Peyer's patch (tissue), 4 donors: ENCODE data around the gene C2. TPM values are rescaled to one million over a fixed set of nuclear protein-coding genes. Genes with fewer than 3 reads are reported as not detected.

Source experiments
- DNase-seq, 3 donors: peaks; one replicate each; pipeline ENCODE4 v3.0.0-alpha.2; 2017 to 2019
- H3K27ac ChIP-seq, 4 donors: fragments of 200-600 bp; sonication (generic); one replicate each; pipeline ENCODE4 v1.5.1; 2016 to 2019
- H3K27me3 ChIP-seq, 2 donors: fragments of 200-600 bp; sonication (generic); one replicate each; pipeline ENCODE4 v1.5.1; 2019
- H3K36me3 ChIP-seq, 3 donors: fragments of 200-600 bp; sonication (generic); one replicate each; pipeline ENCODE4 v1.5.1; 2016 to 2019
- H3K4me1 ChIP-seq, 4 donors: fragments of 200-600 bp; sonication (generic); one replicate each; pipeline ENCODE4 v1.5.1; 2016 to 2019
- H3K4me3 ChIP-seq, 4 donors: fragments of 200-600 bp; sonication (generic); 1 replicate in 3 of 4; 2 replicates in 1 of 4; pipeline ENCODE4 v1.5.1; 2016 to 2019; ENCODE audit warnings: mild to moderate bottlenecking in 1 of 4
- H3K9me3 ChIP-seq, 4 donors: fragments of 200-600 bp; sonication (generic); one replicate each; pipeline ENCODE4 v1.5.1; 2016 to 2019; ENCODE audit warnings: mild to moderate bottlenecking in 1 of 4
- CTCF ChIP-seq, 6 experiments: fragments of 450-650 bp in 4 of 6; fragments of 200-600 bp in 2 of 6; sonication (generic) in 1 of 6; IDR thresholded peaks; one replicate each; pipeline ENCODE4 v1.5.1; 2017 to 2019; ENCODE audit warnings: antibody characterized with exemption in 6 of 6, mild to moderate bottlenecking in 3 of 6, moderate library complexity in 1 of 6
- POLR2A ChIP-seq, 2 donors: fragments of 450-650 bp; IDR thresholded peaks; one replicate each; pipeline ENCODE4 v1.5.1; 2017; ENCODE audit warnings: antibody characterized with exemption in 2 of 2, mild to moderate bottlenecking in 2 of 2, moderate library complexity in 2 of 2
- total RNA-seq, 4 donors: library from RNA; depleted of rRNA; stranded (reverse); fragments of >200 nt; gene quantifications; one replicate each; pipeline ENCODE4 v1.1.0, GENCODE V29; 2016

Gene C2
- total RNA-seq, 4 donors from 2014 or later, result 15.3 to 63.2 (median 38.4) TPM

DNA sequence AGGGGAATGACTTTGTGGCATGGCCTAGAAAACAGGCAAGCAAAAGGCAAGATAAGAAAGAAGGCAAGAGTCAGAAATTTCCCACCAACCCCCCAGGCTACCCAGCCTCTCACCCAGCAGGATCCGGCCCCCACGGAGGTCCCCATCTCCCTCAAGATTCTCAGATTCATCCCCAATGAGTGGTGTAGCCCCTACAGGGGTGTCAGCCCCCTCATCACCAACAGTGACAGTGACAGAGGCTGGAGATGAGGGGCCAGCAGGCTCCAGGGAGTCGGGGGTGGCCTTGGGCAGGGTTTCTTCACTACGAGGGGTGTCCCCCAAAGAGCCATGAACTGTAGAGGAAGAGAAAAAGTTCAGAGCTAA lies 31.0 kb upstream of the C2 start:
- no peak for TF ChIP-seq CTCF (IDR thresholded peaks at IDR 0.05)
- TF ChIP-seq POLR2A (IDR thresholded peaks at IDR 0.05), result no peak
- peaks cover 0 to 30% (median 10%) of the 10 kb centered on the region in 4 donors for H3K4me1 ChIP-seq
- H3K4me3 ChIP-seq, result peak overlapping the region; percentile 85 to 98 (median 91)
- no peaks in the 10 kb centered on the region for H3K9me3 ChIP-seq
- no peaks in the 10 kb centered on the region for H3K27me3 ChIP-seq
- no peak for DNase-seq
- peaks cover 0 to 40% (median 0%) of the 10 kb centered on the region in 3 donors for H3K36me3 ChIP-seq
- peak overlapping the region; percentile 82 to 94 (median 82) for H3K27ac ChIP-seq

DNA sequence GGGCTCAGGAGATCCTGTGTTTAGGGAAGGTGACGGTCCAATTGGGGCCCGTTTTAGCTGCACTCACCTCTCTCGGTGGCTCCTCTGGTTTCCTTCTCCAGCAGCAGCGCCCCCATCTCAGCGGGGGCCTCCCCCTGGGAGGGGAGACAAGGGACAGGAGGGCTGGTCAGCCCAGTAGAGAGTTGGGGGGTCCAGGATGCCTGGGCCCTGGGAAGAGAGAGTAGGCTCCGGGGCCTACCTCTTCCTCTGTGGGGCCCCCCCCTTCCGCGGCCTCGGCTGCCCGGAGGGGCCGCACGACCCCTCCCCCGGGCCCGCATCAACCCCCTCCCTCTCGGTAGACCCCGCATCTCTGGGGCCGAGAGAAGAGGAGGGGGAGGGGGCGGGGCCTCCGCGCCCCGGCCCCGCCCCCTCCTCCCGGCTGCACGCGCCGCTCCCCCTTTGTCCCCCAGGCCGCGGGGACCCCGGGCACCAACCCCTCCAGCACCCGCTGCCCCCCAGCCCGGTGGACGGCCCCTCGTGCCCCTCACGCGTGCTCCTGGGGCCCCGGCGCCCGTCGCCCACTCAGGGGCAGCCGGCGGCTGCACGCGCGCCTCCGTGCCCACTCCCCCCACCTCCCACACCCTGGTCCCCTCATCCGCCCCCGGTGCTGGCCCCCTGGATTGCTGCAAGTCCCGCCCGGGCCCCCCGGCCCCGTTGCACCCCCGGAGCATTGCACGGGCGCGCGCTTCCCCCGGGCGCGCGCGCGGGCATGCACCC lies 30.5 kb upstream of the C2 start:
- no peak for DNase-seq
- H3K36me3 ChIP-seq, result peaks cover 0 to 35% (median 0%) of the 10 kb centered on the region in 3 donors

DNA sequence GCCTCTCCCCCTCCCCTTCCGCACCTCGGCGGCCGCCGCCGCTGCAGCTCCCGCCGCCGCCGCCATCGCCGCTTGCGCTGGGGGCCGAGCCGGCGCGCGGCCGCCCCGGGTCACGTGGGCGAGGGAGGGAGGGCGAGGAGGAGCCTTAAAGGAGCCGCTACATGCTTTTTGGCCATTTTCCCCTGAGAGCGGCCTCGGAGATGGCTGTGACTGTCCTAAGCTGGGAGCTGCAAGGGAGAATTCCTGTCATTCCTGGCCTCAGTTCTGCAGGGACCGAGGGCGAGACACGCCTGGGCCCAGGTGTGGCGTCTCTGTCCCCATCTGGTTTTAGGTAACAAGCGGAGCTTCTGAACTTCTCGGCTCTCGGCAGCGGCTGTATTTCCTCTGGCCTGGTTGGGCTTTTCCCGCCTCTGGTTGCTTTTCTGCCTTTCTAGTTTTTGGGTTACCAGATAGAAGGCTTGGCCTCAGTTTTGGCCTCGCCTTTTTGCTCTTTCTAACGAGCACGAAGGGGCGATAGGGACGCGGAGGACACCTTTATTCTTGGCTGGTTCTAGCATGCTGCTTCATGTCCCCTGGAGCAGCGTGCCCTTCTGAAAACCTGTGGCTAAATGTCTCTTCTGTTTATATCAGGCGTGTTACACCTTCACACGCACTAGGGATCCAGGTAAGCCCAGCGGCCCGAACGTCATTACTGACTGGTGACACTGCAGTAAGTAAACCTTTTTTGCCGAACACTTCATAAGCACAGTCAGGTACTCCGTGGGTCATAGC lies 29.7 kb upstream of the C2 start, which contains the start of gene EHMT2:
Gene EHMT2, minus strand, starts transcription at position 87 of the 771 bp plus-strand sequence. Its CDS starts 21 bp downstream, at position 66.
- TF ChIP-seq CTCF (IDR thresholded peaks at IDR 0.05) (peak in 4 of 6 experiments; percentile 2 to 61 (median 50)), POLR2A (IDR thresholded peaks at IDR 0.05) (peak; percentile 51 to 64)
- Histone ChIP-seq H3K36me3 (peaks cover 0 to 27% (median 0%) of the 10 kb centered on the region in 3 donors), H3K27me3 (no peaks in the 10 kb centered on the region), H3K4me1 (peaks cover 0 to 34% (median 12%) of the 10 kb centered on the region in 4 donors), H3K4me3 (peak within 1 kb of the TSS; percentile 85 to 98 (median 91)), H3K27ac (peak within 1 kb of the TSS; percentile 82 to 94 (median 82)), H3K9me3 (no peaks in the 10 kb centered on the region)
- DNase-seq, result peak; percentile 84 to 93 (median 92)

More for the DNA sequence above, 30.5 kb upstream of the C2 start:
- TF ChIP-seq POLR2A (IDR thresholded peaks at IDR 0.05) (no peak), CTCF (IDR thresholded peaks at IDR 0.05) (no peak)
- peaks cover 0 to 30% (median 10%) of the 10 kb centered on the region in 4 donors for H3K4me1 ChIP-seq
- H3K4me3 ChIP-seq, result peak overlapping the region; percentile 85 to 98 (median 91)
- H3K27ac ChIP-seq, result peak overlapping the region; percentile 82 to 94 (median 82)
- no peaks in the 10 kb centered on the region for H3K9me3 ChIP-seq
- no peaks in the 10 kb centered on the region for H3K27me3 ChIP-seq

GRCh38 chr6:31898383-31899011 lies 29.0 kb upstream of the C2 start:
- H3K4me1 ChIP-seq, result peaks cover 0 to 40% (median 12%) of the 10 kb centered on the region in 4 donors

More at GRCh38 chr6:31898383-31899011, 29.0 kb upstream of the C2 start:
- Histone ChIP-seq H3K36me3 (peaks cover 0 to 20% (median 0%) of the 10 kb centered on the region in 3 donors), H3K9me3 (no peaks in the 10 kb centered on the region), H3K27me3 (no peaks in the 10 kb centered on the region), H3K4me3 (peak overlapping the region; percentile 85 to 98 (median 91)), H3K27ac (peak overlapping the region; percentile 82 to 94 (median 82))
- no peak for TF ChIP-seq POLR2A (IDR thresholded peaks at IDR 0.05)
- peak in 3 of 6 experiments; percentile 13 to 34 (median 20) for TF ChIP-seq CTCF (IDR thresholded peaks at IDR 0.05)
- peak in 2 of 3 donors; percentile 40 to 65 for DNase-seq
